ENCODE results near the gene CDIP1.
A peak's percentile ranks its signal among the peaks of the same experiment; 100 is the strongest.
"Not testable (repeated sequence)": the region's sequence is repeated elsewhere in the genome, so short reads cannot be mapped to it uniquely, and the experiment has no call there.

The CDIP1 gene

GRCh38 chr16:4538350-4539235, at the start of gene CDIP1:
Gene CDIP1, minus strand, starts transcription at chr16:4538773. Its CDS starts 24,643 bp downstream, at chr16:4514130.
- Histone ChIP-seq H3K27ac (peak within 1 kb of the TSS; percentile 35 to 98 (median 86)), H3K4me3 (peak within 1 kb of the TSS; percentile 56 to 86 (median 72))

- H3K27ac ChIP-seq = no peak overlapping the region
- no peak overlapping the region for H3K4me3 ChIP-seq
Measured at GRCh38 chr16:4586291-4586690, 47.7 kb upstream of the CDIP1 start.

GRCh38 chr16:4583906-4584305, 45.3 kb upstream of the CDIP1 start:
- H3K27ac ChIP-seq = no peak overlapping the region
- no peak overlapping the region for H3K4me3 ChIP-seq

GRCh38 chr16:4580250-4580649, 41.7 kb upstream of the CDIP1 start:
- Histone ChIP-seq H3K4me3 (no peak overlapping the region), H3K27ac (no peak overlapping the region)

- H3K27ac ChIP-seq = no peak overlapping the region
- no peak overlapping the region for H3K4me3 ChIP-seq
Measured at GRCh38 chr16:4578961-4579530, 40.5 kb upstream of the CDIP1 start.

- H3K4me3 ChIP-seq = no peak overlapping the region
- no peak overlapping the region for H3K27ac ChIP-seq
Measured at GRCh38 chr16:4576008-4576407, 37.4 kb upstream of the CDIP1 start.

- Histone ChIP-seq H3K4me3 (no peak overlapping the region), H3K27ac (no peak overlapping the region)
Measured at GRCh38 chr16:4574919-4575705, 36.5 kb upstream of the CDIP1 start.

GRCh38 chr16:4573926-4574325, 35.4 kb upstream of the CDIP1 start:
- not testable (repeated sequence) for H3K4me3 ChIP-seq, H3K27ac ChIP-seq

- H3K27ac ChIP-seq = no peak overlapping the region
- H3K4me3 ChIP-seq = no peak overlapping the region
Measured at GRCh38 chr16:4572715-4573114, 34.1 kb upstream of the CDIP1 start.

GRCh38 chr16:4570688-4571321, 32.2 kb upstream of the CDIP1 start:
- H3K4me3 ChIP-seq = no peak overlapping the region
- no peak overlapping the region for H3K27ac ChIP-seq

- Histone ChIP-seq H3K4me3 (no peak overlapping the region), H3K27ac (no peak overlapping the region)
Measured at GRCh38 chr16:4570086-4570485, 31.5 kb upstream of the CDIP1 start.

GRCh38 chr16:4566144-4566543, 27.6 kb upstream of the CDIP1 start:
- Histone ChIP-seq H3K27ac (no peak overlapping the region), H3K4me3 (no peak overlapping the region)

GRCh38 chr16:4564661-4565267, 26.2 kb upstream of the CDIP1 start:
- Histone ChIP-seq H3K27ac (no peak overlapping the region), H3K4me3 (no peak overlapping the region)

- Histone ChIP-seq H3K4me3 (no peak overlapping the region), H3K27ac (no peak overlapping the region)
Measured at GRCh38 chr16:4561596-4561995, 23.0 kb upstream of the CDIP1 start.

- Histone ChIP-seq H3K4me3 (no peak overlapping the region), H3K27ac (no peak overlapping the region)
Measured at GRCh38 chr16:4557973-4558372, 19.4 kb upstream of the CDIP1 start.

GRCh38 chr16:4556580-4556979, 18.0 kb upstream of the CDIP1 start:
- Histone ChIP-seq H3K4me3 (no peak overlapping the region), H3K27ac (no peak overlapping the region)

GRCh38 chr16:4556112-4556511, 17.5 kb upstream of the CDIP1 start, which contains the start of gene C16orf96:
Gene C16orf96, plus strand, starts transcription at chr16:4556340. Its CDS starts 150 bp downstream, at chr16:4556490.
- Histone ChIP-seq H3K27ac (no peak within 1 kb of the TSS), H3K4me3 (no peak within 1 kb of the TSS)

GRCh38 chr16:4552541-4552940, 14.0 kb upstream of the CDIP1 start:
- Histone ChIP-seq H3K27ac (no peak overlapping the region), H3K4me3 (no peak overlapping the region)

GRCh38 chr16:4550591-4550990, 12.0 kb upstream of the CDIP1 start:
- Histone ChIP-seq H3K27ac (no peak overlapping the region), H3K4me3 (no peak overlapping the region)

- no peak overlapping the region for H3K4me3 ChIP-seq
- no peak overlapping the region for H3K27ac ChIP-seq
Measured at GRCh38 chr16:4548124-4548523, 9.6 kb upstream of the CDIP1 start.

Measured in skin epidermis (tissue), 12 donors.